GM19438 (cell line): ENCODE data around the gene BICRA.
"Not testable (repeated sequence)": the region's sequence is repeated elsewhere in the genome, so short reads cannot be mapped to it uniquely, and the experiment has no call there.

ENCODE experiments used
- ATAC-seq: cut with Tn5 transposase; IDR thresholded peaks from one replicate; pipeline ENCODE4 v1.9.1; 2021; ENCODE audit warnings: low read depth; ENCODE audit not compliant: unreplicated experiment

The BICRA gene

DNA sequence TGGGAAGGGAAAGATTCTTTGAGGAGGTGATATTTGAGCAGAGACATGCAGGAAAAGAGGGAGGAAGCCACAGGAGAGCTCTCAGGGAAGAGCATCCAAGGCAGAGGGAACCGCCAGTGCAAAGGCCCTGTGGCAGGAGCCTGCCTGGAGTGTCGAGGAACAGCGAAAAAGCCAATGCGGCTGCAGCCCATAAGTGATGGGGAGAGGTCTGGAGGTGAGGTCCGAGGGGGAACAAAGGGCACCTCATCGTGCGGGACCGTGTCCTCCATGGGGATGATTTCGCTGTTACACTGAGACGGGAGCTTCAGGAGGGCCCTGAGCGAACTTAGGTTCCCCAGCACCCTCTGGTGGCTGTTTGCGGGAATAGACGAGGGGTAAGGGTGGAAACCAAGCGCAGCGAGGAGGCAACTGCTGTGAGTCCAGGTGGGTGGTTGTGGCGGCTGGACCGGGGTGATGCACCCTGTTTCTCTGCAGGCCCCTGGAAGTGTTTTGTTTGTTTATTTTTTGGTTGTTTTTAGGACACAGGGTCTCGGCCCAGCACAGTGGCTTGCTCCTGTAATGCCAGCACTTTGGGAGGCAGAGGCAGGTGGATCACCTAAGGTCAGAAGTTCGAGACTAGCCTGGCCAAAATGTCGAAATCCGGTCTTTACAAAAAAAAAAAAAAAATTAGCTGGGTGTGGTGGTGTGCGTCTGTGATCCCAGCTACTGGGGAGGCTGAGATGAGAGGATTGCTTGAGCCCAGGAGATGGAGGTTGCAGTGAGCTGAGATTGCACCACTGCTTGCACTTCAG, 98.4 kb downstream of the BICRA start:
- no peak for ATAC-seq

GRCh38 chr19:47711652-47712242, 102.8 kb downstream of the BICRA start:
- ATAC-seq = no peak

DNA sequence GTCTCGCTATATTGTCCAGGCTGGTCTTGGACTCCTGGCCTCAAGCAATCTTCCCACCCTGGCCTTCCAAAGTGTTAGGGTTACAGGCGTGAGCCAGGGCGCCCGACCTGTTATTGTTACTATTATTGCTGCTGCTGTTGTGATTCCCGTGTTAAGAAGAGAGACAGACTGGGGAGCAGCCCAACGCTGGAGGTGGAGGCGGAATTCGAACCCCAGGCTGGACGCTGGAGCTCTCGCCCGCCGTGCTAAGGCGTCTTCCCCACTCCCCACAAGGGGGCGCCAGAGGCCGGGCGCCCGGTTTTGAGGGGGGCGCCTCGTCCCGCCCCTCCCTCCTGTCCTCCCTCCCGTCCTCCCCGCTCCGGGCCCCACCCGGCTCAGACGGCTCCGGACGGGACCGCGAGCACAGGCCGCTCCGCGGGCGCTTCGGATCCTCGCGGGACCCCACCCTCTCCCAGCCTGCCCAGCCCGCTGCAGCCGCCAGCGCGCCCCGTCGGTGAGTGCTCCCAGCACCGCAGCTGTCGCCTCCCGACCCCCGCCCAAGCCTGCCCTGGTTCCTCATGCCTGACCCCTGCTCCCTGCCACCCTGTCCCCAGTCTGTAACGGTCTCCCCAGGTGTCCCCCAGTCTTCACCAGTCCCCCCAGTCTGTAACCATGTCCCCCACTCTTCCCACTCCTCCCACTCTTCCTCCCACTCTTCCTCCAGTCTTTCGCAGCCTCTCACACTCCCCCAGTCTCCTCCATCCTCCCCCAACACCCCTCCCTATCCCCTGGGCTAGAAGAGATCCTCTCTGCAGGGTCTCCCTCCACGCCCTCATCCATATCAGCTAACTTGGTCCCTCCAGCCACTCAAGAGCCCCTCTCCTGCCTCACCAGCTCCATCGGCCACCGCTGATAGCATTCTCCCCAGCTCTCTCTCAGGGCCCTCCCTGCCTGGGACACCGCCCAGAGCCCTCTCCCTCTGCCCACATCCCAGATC, 104.4 kb downstream of the BICRA start, which contains the start of gene EHD2:
EHD2 (plus strand) TSS at position 377 of the 976 bp plus-strand sequence. CDS start 3,191 bp downstream, outside the sequence.
- no peak for ATAC-seq

- no peak for ATAC-seq
Observed at GRCh38 chr19:47714339-47714738, 105.4 kb downstream of the BICRA start.

DNA sequence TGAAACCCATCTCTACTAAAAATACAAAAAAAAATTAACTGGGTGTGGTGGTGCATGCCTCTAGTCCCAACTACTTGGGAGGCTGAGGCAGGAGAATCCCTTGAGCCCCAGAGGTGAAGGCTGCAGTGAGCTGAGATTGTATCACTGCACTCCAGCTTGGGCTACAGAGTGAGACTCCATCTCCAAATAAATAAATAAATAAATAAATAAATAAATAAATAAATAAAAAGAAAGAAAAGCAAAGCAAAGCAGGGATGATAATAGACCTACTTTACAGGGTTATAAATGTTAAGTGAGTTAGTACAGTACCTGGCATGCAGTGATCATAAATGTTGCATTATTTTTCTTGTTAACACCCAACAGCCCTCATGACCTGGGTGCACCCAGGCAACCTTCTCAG, 105.9 kb downstream of the BICRA start:
- not testable (repeated sequence) for ATAC-seq

- no peak for ATAC-seq
Observed at GRCh38 chr19:47716270-47716937, 107.5 kb downstream of the BICRA start.

DNA sequence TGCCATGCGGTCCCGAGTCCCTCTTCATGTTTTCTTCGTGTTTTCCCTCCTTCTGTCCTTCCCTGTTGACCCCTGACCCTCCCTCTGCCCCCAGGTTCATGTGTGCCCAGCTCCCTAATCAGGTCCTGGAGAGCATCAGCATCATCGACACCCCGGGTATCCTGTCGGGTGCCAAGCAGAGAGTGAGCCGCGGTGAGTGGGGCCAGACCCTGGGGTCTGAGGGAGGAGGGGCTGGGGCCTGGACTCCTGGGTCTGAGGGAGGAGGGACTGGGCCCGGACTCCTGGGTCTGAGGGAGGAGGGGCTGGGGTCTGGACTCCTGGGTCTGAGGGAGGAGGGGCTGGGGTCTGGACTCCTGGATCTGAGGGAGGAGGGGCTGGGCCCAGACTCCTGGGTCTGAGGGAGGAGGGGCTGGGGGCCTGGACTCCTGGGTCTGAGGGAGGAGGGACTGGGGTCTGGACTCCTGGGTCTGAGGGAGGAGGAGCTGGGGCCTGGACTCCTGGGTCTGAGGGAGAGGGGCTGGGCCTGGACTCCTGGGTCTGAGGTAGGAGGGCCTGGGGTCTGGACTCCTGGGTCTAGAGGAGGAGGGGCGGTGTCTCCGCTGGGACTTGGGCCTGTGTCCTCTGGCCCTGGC, 109.6 kb downstream of the BICRA start:
- not testable (repeated sequence) for ATAC-seq

DNA sequence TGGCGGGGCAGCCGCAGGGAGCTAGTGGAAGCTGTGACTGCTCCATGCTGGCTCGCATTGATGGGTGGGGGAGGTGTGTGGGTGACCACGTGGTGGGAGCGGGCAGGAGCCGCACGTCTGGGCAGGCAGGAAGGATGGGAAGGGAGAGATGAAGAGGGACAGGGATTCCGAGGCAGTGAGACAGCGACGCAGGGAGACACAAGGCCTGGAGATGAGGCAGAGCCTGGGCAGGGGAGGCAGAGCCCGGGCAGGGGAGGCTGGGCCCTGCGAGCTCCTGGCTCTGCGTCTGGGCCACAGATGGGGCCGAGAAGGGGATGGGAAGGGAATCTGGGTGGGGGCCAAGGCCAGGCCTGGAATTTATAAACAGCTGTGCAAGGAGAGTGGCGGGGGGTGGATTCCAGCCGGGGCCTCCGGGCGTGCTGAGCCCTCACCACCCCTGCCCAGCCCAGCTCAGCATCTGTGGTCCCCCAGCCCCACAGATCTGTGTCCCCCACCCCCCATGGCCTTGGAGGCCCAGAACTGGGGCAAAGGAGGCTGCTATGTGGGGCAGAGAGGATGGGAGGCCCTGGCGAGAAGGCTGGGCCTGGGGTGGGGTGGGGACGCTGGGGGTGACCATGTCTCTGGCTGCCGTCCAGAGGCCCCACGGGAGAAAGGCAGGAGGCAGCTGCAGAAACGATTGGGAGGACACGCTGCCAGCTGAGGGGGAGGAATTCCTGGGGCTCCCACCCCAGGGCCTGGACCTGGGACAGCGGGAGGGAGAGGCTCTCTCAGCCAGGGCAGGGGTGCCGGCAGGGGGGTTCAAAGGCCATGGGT, 110.3 kb downstream of the BICRA start:
- no peak for ATAC-seq

DNA sequence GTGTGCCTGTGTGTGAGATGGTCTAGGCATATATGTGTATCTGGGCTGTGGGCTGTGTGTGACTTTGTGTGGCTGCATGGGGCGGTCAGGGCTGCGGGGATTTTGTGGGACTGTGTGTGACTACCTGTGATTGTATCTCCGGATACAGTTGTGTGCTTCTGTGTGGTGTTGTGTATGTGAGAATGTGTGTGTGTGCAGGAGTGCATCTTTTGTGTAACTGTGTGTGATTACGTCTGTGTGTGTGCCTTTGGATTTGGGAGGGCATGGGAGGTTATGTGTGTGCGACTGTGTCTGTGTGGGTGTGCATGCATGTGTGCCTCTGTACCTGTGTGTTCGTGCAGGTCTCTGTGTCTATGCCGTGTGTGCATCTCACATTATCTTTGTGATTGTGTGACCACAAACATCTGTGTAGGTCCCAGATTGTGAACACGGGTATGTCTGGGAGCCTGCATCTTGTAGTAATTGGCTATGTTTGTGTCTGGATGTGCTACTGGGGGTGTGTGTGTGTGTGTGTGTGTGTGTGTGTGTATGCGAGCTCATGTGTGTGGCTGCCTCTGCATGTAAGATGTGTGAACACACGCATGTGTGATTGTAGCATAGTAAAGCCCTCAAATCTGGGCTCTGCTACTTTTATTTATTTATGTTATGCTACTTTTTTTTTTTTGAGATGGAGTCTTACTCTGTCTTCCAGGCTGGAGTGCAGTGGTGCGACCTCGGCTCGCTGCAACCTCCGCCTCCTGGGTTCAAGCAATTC, 111.9 kb downstream of the BICRA start:
- no peak for ATAC-seq

DNA sequence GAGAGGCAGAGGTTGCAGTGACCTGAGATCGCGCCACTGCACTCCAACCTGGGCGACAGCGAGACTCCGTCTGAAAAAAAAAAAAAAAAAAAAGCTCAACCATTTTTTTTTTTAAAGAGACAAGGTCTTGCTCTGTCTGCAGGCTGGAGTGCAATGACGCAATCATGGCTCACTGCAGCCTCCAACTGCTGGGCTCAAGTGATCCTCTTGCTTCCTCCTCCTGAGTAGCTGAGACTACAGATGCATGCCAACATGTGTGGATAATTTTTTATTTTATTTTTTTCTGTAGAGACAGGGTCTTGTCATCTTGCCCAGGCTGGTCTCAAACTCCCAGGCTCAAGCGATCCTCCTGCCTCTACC, 114.6 kb downstream of the BICRA start:
- no peak for ATAC-seq

DNA sequence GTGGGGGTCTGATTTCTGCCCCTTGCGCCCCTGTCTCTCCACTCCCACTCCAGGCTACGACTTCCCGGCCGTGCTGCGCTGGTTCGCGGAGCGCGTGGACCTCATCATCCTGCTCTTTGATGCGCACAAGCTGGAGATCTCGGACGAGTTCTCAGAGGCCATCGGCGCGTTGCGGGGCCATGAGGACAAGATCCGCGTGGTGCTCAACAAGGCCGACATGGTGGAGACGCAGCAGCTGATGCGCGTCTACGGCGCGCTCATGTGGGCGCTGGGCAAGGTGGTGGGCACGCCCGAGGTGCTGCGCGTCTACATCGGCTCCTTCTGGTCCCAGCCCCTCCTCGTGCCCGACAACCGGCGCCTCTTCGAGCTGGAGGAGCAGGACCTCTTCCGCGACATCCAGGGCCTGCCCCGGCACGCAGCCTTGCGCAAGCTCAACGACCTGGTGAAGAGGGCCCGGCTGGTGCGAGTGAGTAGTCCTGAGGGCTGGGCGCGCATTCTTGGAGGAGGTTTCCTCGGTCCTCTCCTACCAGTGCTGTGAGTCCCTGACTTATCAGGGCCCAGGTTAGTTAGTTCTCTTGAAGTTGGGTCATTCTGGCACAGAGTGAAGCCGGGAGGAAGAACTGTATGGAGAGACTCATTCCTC, 116.9 kb downstream of the BICRA start:
- ATAC-seq = no peak

DNA sequence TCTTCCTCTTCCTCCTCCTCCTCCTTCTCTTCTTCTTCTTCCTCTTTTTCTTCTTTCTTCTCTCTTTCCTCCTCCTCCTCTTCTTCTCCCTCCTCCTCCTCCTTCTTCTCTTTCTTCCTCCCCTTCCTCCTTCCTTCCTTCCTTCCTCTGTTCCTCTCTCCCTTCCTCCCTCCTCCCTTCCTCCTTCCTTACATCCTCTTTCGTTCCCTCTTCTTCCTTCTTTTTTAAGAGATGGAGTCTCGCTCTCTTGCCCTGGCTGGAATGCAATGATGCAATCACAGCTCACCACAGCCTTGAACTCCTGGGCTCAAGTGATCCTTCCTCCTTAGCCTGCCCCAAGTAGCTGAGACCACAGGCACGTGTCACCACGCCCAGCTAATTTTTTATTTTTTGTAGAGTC, 117.5 kb downstream of the BICRA start:
- ATAC-seq = no peak

DNA sequence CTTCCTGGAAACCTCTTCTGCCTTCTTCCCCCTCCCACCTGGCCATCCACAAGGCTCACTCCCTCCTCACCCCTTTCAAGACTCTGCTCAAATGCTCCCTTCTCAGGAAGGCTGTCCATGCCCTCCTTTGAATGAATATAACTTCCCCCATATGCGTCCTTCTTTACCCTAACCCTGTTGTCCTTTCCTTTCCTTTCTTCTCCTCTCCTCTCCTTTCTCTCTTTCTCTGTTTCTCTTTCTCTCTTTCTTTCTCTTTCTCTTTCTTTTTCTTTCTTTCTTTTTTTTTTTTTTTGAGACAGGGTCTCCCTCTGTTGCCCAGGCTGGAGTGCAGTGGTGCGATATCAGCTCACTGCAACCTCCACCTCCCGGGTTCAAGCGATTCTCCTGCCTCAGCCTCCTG, 119.4 kb downstream of the BICRA start:
- ATAC-seq = not testable (repeated sequence)

- no peak for ATAC-seq
Observed at GRCh38 chr19:47729468-47729798, 120.5 kb downstream of the BICRA start.

DNA sequence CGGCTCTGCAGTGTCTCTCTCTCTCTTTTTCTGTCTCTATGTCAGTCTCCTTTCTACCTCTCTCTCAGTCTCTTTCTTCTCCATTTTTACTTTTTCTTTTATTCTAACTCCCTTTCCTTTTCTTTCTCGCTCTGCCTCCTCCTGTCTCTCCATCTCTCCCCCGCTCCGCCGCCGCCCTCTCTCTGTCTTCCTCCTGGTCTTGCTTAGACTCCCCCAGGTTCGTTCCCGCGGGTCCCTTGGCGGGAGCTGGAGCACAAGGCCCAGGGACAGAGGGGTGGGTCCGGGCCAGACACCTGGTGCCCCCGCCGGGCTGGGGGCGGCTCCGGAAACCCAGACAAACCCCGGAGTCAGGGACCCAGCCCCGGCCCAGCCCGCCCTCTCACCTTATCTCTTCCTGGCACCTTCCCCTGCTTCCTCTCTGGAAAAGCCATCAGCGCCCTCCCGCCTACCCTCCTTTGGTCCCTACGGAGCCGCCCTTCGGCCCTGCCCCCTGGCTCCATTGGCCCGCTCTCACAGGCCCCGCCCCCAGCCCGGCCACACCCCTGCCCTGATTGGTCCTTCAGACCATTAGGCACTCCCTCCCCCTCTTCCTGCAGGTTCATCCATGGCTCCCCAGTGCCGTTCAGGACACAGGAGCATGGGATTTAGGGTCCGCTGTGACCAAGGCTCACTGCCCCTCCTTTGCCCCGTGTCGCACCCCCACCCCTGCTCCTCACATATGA, 121.0 kb downstream of the BICRA start:
- no peak for ATAC-seq

DNA sequence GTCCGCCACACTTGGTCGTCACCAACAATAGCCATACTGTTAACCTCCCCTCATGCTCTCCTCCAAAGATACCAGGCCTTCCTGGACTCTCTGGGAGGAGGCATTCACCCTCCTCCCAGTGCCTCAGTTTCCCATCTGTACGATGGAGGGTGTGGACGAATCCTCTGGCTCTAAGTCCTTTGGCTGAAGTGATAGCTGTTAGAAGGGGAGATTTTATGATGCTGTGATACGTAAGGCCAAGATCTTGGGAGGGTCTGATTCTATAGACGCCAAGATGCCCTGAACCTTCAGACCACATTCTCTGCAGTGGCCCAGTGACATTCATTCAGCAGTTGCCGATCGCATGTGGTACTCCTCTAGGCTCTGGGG, 121.6 kb downstream of the BICRA start:
- no peak for ATAC-seq

GRCh38 chr19:47730910-47731309, 122.0 kb downstream of the BICRA start:
- no peak for ATAC-seq

DNA sequence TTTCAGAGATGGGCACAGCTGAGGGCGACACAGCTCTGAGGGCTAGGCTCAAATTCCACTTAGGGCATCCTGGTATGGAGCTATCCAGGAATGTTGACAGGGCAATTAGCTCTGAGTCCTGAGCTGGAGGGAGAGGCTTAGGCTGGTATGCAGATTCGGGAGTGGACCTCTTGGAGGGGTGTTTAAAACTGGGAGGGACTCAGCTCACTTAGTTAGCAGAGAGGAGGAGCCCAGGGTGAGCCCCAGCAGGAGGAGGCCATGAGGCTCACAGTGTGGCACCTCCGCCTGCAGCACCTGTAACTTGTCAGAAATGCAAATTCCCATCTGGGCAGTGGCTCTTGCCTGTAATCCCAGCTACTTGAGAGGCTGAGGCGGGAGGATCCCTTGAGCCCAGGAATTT, 126.2 kb downstream of the BICRA start:
- no peak for ATAC-seq
